ENCODE measurements around the gene IPO5.

DNA sequence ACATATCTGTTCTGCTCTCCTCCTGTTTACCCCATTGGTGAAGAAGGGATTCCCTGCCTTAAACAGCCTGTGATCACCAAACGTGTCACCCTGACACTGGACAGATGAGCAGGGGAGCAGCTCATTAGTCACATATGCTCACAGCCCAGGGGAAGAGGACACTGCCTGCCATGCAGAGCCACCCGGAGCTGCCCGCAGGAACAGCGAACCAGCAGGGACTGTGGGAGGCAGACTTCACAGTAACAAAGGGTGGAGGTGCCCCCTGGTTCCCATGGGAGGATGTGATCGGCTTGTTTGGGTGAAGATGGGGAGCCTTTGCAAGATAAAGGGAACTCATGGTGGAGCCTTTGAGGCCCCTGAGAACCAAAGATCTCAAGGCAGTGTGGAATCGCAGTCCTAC lies 100.8 kb downstream of the IPO5 start:
- TF ChIP-seq, protein P1, sequence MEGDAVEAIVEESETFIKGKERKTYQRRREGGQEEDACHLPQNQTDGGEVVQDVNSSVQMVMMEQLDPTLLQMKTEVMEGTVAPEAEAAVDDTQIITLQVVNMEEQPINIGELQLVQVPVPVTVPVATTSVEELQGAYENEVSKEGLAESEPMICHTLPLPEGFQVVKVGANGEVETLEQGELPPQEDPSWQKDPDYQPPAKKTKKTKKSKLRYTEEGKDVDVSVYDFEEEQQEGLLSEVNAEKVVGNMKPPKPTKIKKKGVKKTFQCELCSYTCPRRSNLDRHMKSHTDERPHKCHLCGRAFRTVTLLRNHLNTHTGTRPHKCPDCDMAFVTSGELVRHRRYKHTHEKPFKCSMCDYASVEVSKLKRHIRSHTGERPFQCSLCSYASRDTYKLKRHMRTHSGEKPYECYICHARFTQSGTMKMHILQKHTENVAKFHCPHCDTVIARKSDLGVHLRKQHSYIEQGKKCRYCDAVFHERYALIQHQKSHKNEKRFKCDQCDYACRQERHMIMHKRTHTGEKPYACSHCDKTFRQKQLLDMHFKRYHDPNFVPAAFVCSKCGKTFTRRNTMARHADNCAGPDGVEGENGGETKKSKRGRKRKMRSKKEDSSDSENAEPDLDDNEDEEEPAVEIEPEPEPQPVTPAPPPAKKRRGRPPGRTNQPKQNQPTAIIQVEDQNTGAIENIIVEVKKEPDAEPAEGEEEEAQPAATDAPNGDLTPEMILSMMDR (IDR thresholded peaks at IDR 0.05; ENCODE audit: insufficient read depth, low read depth, low read length), result no peak
- no peak for TF ChIP-seq EZH2 (IDR thresholded peaks at IDR 0.05; ENCODE audit: insufficient read depth, low read length)

All from astrocyte (in vitro differentiated cells and primary cell).